ENCODE measurements around the gene ANTXR2.

DNA sequence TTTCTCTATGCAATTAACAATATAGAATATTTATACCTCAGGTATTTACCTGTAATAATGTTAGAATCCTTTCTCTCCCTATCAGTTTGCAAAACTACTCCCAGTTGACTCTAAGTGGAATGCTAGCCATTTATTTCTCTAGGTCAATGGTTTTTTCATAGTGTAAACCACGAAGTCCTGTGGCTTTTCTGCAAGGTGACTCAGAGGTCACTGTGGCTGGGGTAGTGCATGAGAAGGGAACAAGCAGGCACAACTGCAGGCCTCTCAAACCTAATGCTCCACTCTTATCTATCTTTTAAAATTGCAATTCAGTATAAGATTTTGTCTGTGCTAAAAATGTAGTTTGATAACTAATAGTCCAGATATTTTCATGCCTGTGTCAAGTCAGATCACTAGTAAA is 159.4 kb downstream of the ANTXR2 start:
- TF ChIP-seq POLR2A (IDR thresholded peaks at IDR 0.05; ENCODE audit: low read depth, low read length) (no peak), POLR2AphosphoS5 (IDR thresholded peaks at IDR 0.05; ENCODE audit: low read depth, low read length) (no peak), TAF1 (IDR thresholded peaks at IDR 0.05; ENCODE audit: borderline replicate concordance, low read depth, low read length) (no peak)

Measured in GM12892 (cell line).